HG03354 (cell line): ENCODE measurements around the gene SATB2.

Experiments
- ATAC-seq: cut with Tn5 transposase; IDR thresholded peaks from one replicate; pipeline ENCODE4 v1.9.1; 2021; ENCODE audit warnings: mild to moderate bottlenecking; ENCODE audit not compliant: unreplicated experiment, poor library complexity, severe bottlenecking

The SATB2 gene

GRCh38 chr2:199342334-199342733 lies 115.4 kb downstream of the SATB2 start:
- no peak for ATAC-seq

GRCh38 chr2:199341123-199341522 lies 116.6 kb downstream of the SATB2 start:
- no peak for ATAC-seq

- no peak for ATAC-seq
Measured at GRCh38 chr2:199339891-199340605, 117.7 kb downstream of the SATB2 start.

- no peak for ATAC-seq
Measured at GRCh38 chr2:199336546-199336945, 121.2 kb downstream of the SATB2 start.

- no peak for ATAC-seq
Measured at GRCh38 chr2:199335502-199335901, 122.2 kb downstream of the SATB2 start.

GRCh38 chr2:199329466-199329865 lies 128.3 kb downstream of the SATB2 start:
- ATAC-seq = no peak

GRCh38 chr2:199329031-199329430 lies 128.7 kb downstream of the SATB2 start:
- ATAC-seq = no peak

- ATAC-seq = no peak
Measured at GRCh38 chr2:199325881-199326280, 131.9 kb downstream of the SATB2 start.

- no peak for ATAC-seq
Measured at GRCh38 chr2:199322151-199322550, 135.6 kb downstream of the SATB2 start.

- no peak for ATAC-seq
Measured at GRCh38 chr2:199317646-199318045, 140.1 kb downstream of the SATB2 start.

GRCh38 chr2:199316851-199317250 lies 140.9 kb downstream of the SATB2 start:
- no peak for ATAC-seq

GRCh38 chr2:199315299-199316179 lies 142.2 kb downstream of the SATB2 start:
- ATAC-seq = no peak

- ATAC-seq = no peak
Measured at GRCh38 chr2:199312931-199313330, 144.8 kb downstream of the SATB2 start.

GRCh38 chr2:199310771-199311585 lies 146.8 kb downstream of the SATB2 start:
- no peak for ATAC-seq

GRCh38 chr2:199309973-199310372 lies 147.8 kb downstream of the SATB2 start:
- ATAC-seq = no peak

GRCh38 chr2:199309411-199309810 lies 148.3 kb downstream of the SATB2 start:
- ATAC-seq = no peak

GRCh38 chr2:199308567-199308966 lies 149.2 kb downstream of the SATB2 start:
- ATAC-seq = no peak

- no peak for ATAC-seq
Measured at GRCh38 chr2:199307461-199307860, 150.3 kb downstream of the SATB2 start.

GRCh38 chr2:199306116-199306515 lies 151.6 kb downstream of the SATB2 start:
- ATAC-seq = no peak

GRCh38 chr2:199303728-199304177 lies 154.0 kb downstream of the SATB2 start:
- ATAC-seq = no peak
